ENCODE data around the gene FAM184A. TPM values are rescaled to one million over a fixed set of nuclear protein-coding genes. Genes with fewer than 3 reads are reported as not detected.

Gene FAM184A
- total RNA-seq, 2 donors from 2014 or later: 0.85 to 0.95 TPM

- intact Hi-C loops (cut with DNase I, micrococcal nuclease): no loop called here
- DNase-seq (peak; percentile 92 to 95), ATAC-seq (peak; percentile 95)
Measured at GRCh38 chr6:118934461-118935330, 143.8 kb downstream of the FAM184A start, which contains the start of gene MCM9. Gene MCM9 (minus strand): TSS chr6:118935159. CDS start chr6:118931723, 3,436 bp downstream.

- no peak for DNase-seq
- intact Hi-C loops (cut with DNase I, micrococcal nuclease): no loop called here
- no peak for ATAC-seq
Measured at GRCh38 chr6:118933855-118934460, 144.5 kb downstream of the FAM184A start.

- intact Hi-C loops (cut with DNase I, micrococcal nuclease): no loop called here
- ATAC-seq (no peak), DNase-seq (no peak)
Measured at GRCh38 chr6:118932421-118932820, 146.0 kb downstream of the FAM184A start.

- DNase-seq (no peak), ATAC-seq (no peak)
- intact Hi-C loops (cut with DNase I, micrococcal nuclease): no loop called here
Measured at GRCh38 chr6:118931436-118931835, 147.0 kb downstream of the FAM184A start.

- intact Hi-C loops (cut with DNase I, micrococcal nuclease): no loop called here
- ATAC-seq: no peak
- no peak for DNase-seq
Measured at GRCh38 chr6:118930680-118931079, 147.8 kb downstream of the FAM184A start.

GRCh38 chr6:118923035-118923434 is 155.4 kb downstream of the FAM184A start:
- intact Hi-C loops (cut with DNase I, micrococcal nuclease): no loop called here
- ATAC-seq (no peak), DNase-seq (no peak)

GRCh38 chr6:118921084-118921483 is 157.4 kb downstream of the FAM184A start:
- intact Hi-C loops (cut with DNase I, micrococcal nuclease): no loop called here
- ATAC-seq: no peak
- DNase-seq: no peak

GRCh38 chr6:118918329-118918725 is 160.1 kb downstream of the FAM184A start:
- no peak for ATAC-seq
- no peak for DNase-seq
- intact Hi-C loops (cut with DNase I, micrococcal nuclease): no loop called here

- intact Hi-C loops (cut with DNase I, micrococcal nuclease): no loop called here
- ATAC-seq (no peak), DNase-seq (no peak)
Measured at GRCh38 chr6:118917546-118918328, 160.7 kb downstream of the FAM184A start.

GRCh38 chr6:118914598-118914997 is 163.9 kb downstream of the FAM184A start:
- no peak for DNase-seq
- no peak for ATAC-seq
- intact Hi-C loops (cut with DNase I, micrococcal nuclease): no loop called here

- intact Hi-C loops (cut with DNase I, micrococcal nuclease): no loop called here
- DNase-seq (no peak), ATAC-seq (no peak)
Measured at GRCh38 chr6:118913161-118913560, 165.3 kb downstream of the FAM184A start.

- ATAC-seq (no peak), DNase-seq (no peak)
- intact Hi-C loops (cut with DNase I, micrococcal nuclease): no loop called here
Measured at GRCh38 chr6:118912646-118913045, 165.8 kb downstream of the FAM184A start.

Small RNA genes within 50 kb of the gene (microRNA-seq; reads per million reads assigned to microRNA genes)
- gene MIR548B: 0 reads per million in 2 donors

Other genes starting within 250 kb of the FAM184A start
- gene ASF1A, start 184.5 kb downstream of the FAM184A start, total RNA-seq: 10 to 100 TPM; 14.4 to 17.1 TPM
- 10 to 100 TPM; 16.2 to 19.0 TPM for gene MCM9, start 143.5 kb downstream of the FAM184A start, total RNA-seq

Data from left colon (tissue), 2 donors.